ENCODE results near the gene MACROH2A2. TPM values are rescaled to one million over a fixed set of nuclear protein-coding genes. Genes with fewer than 3 reads are reported as not detected.

Gene MACROH2A2
- total and polyA plus RNA-seq, 2 experiments from 2014 or later = 11.6 to 16.2 TPM

DNA sequence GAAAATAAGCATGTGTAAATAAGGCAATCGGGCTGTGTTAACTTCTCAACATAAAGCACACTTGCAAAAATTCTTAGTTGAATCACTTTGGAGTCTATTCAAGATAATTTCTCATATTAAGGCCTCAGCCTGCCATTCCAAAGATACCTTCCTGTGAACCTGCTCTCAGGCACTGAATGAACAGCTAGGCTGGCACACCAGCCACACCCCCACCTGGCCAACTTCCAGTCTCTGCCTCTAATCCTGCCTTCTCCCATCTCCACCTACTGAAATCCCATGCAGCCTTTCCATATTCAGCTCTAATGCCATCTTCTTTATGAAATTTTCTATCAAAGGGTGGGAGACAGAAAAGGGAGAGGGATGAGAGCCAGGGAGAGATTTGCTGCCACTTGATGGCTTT is 17.1 kb upstream of the MACROH2A2 start:
- no peak overlapping the region for H3K4me3 Mint-ChIP-seq
- H3K36me3 Mint-ChIP-seq (ENCODE audit: low read depth) = peaks cover 9% of the 10 kb centered on the region; the same call in 2 of the 3 replicates
- H2AFZ ChIP-seq = no peak overlapping the region
- no peak for ATAC-seq
- no peak for DNase-seq (ENCODE audit: low spot score)
- H3K27ac Mint-ChIP-seq = no peak overlapping the region
- 0 out of 2 replicates have a peak, but pooled peaks cover 1% of the 10 kb centered on the region for H3K4me1 ChIP-seq (ENCODE audit: insufficient read depth)
- peaks cover 17% of the 10 kb centered on the region for H3K9me3 Mint-ChIP-seq
- no peaks in the 10 kb centered on the region for H3K9me2 ChIP-seq (ENCODE audit: insufficient read depth)
- no peak overlapping the region for H3K4me3 ChIP-seq
- peaks cover 30% of the 10 kb centered on the region for H3K27me3 ChIP-seq (ENCODE audit: insufficient read depth)
- H3K27ac ChIP-seq (ENCODE audit: low read depth) = no peak overlapping the region
- peaks cover 3% of the 10 kb centered on the region for H3K27me3 Mint-ChIP-seq (ENCODE audit: insufficient read depth, low read depth, poor library complexity)
- no peak overlapping the region for H3K4me2 ChIP-seq
- no peaks in the 10 kb centered on the region for H3K79me2 ChIP-seq (replicated peaks; ENCODE audit: insufficient read depth)
- no peaks in the 10 kb centered on the region for H3F3A ChIP-seq (replicated peaks; ENCODE audit: low read depth)
- TF ChIP-seq EZH2phosphoT487 (IDR thresholded peaks at IDR 0.05; ENCODE audit: unreplicated experiment) (no peak), CREB1 (CRISPR knock-in tag; IDR thresholded peaks at IDR 0.05; ENCODE audit: low read depth) (no peak), ZNF114 (CRISPR knock-in tag; IDR thresholded peaks at IDR 0.05) (no peak)
- TF ChIP-seq, protein P1, sequence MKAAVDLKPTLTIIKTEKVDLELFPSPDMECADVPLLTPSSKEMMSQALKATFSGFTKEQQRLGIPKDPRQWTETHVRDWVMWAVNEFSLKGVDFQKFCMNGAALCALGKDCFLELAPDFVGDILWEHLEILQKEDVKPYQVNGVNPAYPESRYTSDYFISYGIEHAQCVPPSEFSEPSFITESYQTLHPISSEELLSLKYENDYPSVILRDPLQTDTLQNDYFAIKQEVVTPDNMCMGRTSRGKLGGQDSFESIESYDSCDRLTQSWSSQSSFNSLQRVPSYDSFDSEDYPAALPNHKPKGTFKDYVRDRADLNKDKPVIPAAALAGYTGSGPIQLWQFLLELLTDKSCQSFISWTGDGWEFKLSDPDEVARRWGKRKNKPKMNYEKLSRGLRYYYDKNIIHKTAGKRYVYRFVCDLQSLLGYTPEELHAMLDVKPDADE (IDR thresholded peaks at IDR 0.05) = no peak
- TF ChIP-seq, protein P2, sequence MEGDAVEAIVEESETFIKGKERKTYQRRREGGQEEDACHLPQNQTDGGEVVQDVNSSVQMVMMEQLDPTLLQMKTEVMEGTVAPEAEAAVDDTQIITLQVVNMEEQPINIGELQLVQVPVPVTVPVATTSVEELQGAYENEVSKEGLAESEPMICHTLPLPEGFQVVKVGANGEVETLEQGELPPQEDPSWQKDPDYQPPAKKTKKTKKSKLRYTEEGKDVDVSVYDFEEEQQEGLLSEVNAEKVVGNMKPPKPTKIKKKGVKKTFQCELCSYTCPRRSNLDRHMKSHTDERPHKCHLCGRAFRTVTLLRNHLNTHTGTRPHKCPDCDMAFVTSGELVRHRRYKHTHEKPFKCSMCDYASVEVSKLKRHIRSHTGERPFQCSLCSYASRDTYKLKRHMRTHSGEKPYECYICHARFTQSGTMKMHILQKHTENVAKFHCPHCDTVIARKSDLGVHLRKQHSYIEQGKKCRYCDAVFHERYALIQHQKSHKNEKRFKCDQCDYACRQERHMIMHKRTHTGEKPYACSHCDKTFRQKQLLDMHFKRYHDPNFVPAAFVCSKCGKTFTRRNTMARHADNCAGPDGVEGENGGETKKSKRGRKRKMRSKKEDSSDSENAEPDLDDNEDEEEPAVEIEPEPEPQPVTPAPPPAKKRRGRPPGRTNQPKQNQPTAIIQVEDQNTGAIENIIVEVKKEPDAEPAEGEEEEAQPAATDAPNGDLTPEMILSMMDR (conservative IDR thresholded peaks at IDR 0.05; ENCODE audit: low read depth in 2 of 2) = no peak
- peaks cover 4% of the 10 kb centered on the region; the same call in 2 of the 3 replicates for H3K4me1 Mint-ChIP-seq
- H4K20me1 ChIP-seq (replicated peaks; ENCODE audit: insufficient read depth) = no peaks in the 10 kb centered on the region
- H3K36me3 ChIP-seq (ENCODE audit: insufficient read depth) = peaks cover 3% of the 10 kb centered on the region

DNA sequence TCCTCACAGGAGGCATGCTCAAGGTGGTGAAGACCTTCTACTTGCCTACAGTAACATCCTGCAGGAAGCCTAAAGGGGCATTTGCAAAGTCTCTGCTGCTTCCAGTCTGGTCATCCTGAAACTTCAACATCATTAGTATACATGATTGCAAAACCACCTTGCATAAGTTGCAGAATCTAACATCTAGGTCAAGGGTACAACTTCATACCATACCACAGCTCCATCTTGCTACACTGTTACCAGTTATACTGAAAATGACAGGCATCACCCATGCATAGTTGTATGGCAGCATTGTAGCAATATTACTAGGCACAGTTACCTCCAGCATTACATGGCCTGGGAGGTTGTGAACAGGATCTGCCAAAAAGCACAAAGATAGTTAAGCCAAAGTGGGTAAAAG is 13.7 kb upstream of the MACROH2A2 start:
- Mint-ChIP-seq H3K27ac (no peak overlapping the region), H3K4me1 (peaks cover 29% of the 10 kb centered on the region), H3K27me3 (ENCODE audit: insufficient read depth, low read depth, poor library complexity) (peaks cover 23% of the 10 kb centered on the region), H3K4me3 (no peak overlapping the region), H3K9me3 (peaks cover 16% of the 10 kb centered on the region; the same call in 2 of the 3 replicates), H3K36me3 (ENCODE audit: low read depth) (peaks cover 9% of the 10 kb centered on the region; the same call in 2 of the 3 replicates)
- H3K9me2 ChIP-seq (ENCODE audit: insufficient read depth) = no peaks in the 10 kb centered on the region
- ATAC-seq (no peak), DNase-seq (ENCODE audit: low spot score) (no peak)
- H3K4me2 ChIP-seq = no peak overlapping the region
- no peak overlapping the region for H2AFZ ChIP-seq
- no peak overlapping the region for H3K4me3 ChIP-seq
- no peaks in the 10 kb centered on the region for H3F3A ChIP-seq (replicated peaks; ENCODE audit: low read depth)
- no peaks in the 10 kb centered on the region for H3K79me2 ChIP-seq (replicated peaks; ENCODE audit: insufficient read depth)
- H4K20me1 ChIP-seq (replicated peaks; ENCODE audit: insufficient read depth) = no peaks in the 10 kb centered on the region; the same call in 1 of the 2 replicates
- H3K27ac ChIP-seq (ENCODE audit: low read depth) = no peak overlapping the region
- no peaks in the 10 kb centered on the region for H3K36me3 ChIP-seq (ENCODE audit: insufficient read depth)
- peaks cover 53% of the 10 kb centered on the region for H3K27me3 ChIP-seq (ENCODE audit: insufficient read depth)
- no peak for TF ChIP-seq POLR2AphosphoS5 (IDR thresholded peaks at IDR 0.05; ENCODE audit: low read depth)
- no peak for TF ChIP-seq JUNB (IDR thresholded peaks at IDR 0.05; ENCODE audit: unreplicated experiment)
- no peak for TF ChIP-seq NANOG (IDR thresholded peaks at IDR 0.05; ENCODE audit: borderline replicate concordance)
- TF ChIP-seq EZH2 (IDR thresholded peaks at IDR 0.05; ENCODE audit: low read depth, unreplicated experiment) = no peak
- TF ChIP-seq, protein P1 (IDR thresholded peaks at IDR 0.05) = no peak
- no peak for TF ChIP-seq CREB1 (CRISPR knock-in tag; IDR thresholded peaks at IDR 0.05; ENCODE audit: low read depth)
- no peak for TF ChIP-seq STAT1 (IDR thresholded peaks at IDR 0.05; ENCODE audit: unreplicated experiment)
- no peak for TF ChIP-seq EZH2phosphoT487 (IDR thresholded peaks at IDR 0.05; ENCODE audit: unreplicated experiment)
- TF ChIP-seq, protein P3, sequence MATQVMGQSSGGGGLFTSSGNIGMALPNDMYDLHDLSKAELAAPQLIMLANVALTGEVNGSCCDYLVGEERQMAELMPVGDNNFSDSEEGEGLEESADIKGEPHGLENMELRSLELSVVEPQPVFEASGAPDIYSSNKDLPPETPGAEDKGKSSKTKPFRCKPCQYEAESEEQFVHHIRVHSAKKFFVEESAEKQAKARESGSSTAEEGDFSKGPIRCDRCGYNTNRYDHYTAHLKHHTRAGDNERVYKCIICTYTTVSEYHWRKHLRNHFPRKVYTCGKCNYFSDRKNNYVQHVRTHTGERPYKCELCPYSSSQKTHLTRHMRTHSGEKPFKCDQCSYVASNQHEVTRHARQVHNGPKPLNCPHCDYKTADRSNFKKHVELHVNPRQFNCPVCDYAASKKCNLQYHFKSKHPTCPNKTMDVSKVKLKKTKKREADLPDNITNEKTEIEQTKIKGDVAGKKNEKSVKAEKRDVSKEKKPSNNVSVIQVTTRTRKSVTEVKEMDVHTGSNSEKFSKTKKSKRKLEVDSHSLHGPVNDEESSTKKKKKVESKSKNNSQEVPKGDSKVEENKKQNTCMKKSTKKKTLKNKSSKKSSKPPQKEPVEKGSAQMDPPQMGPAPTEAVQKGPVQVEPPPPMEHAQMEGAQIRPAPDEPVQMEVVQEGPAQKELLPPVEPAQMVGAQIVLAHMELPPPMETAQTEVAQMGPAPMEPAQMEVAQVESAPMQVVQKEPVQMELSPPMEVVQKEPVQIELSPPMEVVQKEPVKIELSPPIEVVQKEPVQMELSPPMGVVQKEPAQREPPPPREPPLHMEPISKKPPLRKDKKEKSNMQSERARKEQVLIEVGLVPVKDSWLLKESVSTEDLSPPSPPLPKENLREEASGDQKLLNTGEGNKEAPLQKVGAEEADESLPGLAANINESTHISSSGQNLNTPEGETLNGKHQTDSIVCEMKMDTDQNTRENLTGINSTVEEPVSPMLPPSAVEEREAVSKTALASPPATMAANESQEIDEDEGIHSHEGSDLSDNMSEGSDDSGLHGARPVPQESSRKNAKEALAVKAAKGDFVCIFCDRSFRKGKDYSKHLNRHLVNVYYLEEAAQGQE (IDR thresholded peaks at IDR 0.05; ENCODE audit: unreplicated experiment) = no peak
- TF ChIP-seq ZNF114 (CRISPR knock-in tag; IDR thresholded peaks at IDR 0.05) = no peak
- H3K4me1 ChIP-seq (ENCODE audit: insufficient read depth) = peaks cover 24% of the 10 kb centered on the region

Measured in GM23338 (cell line).